Peyer's patch (tissue), 4 donors: ENCODE results near the gene GPX4.

Experiments used
- CTCF ChIP-seq, 6 experiments: fragments of 450-650 bp in 4 of 6; fragments of 200-600 bp in 2 of 6; sonication (generic) in 1 of 6; IDR thresholded peaks; one replicate each; pipeline ENCODE4 v1.5.1; 2017 to 2019; ENCODE audit warnings: antibody characterized with exemption in 6 of 6, mild to moderate bottlenecking in 3 of 6, moderate library complexity in 1 of 6
- POLR2A ChIP-seq, 2 donors: fragments of 450-650 bp; IDR thresholded peaks; one replicate each; pipeline ENCODE4 v1.5.1; 2017; ENCODE audit warnings: antibody characterized with exemption in 2 of 2, mild to moderate bottlenecking in 2 of 2, moderate library complexity in 2 of 2

GRCh38 chr19:1136621-1137317 lies 33.0 kb downstream of the GPX4 start:
- TF ChIP-seq CTCF (IDR thresholded peaks at IDR 0.05): no peak
- TF ChIP-seq POLR2A (IDR thresholded peaks at IDR 0.05): no peak
